GM19238 (cell line): ENCODE data around the gene TRIM67.
"Not testable (repeated sequence)": the region's sequence is repeated elsewhere in the genome, so short reads cannot be mapped to it uniquely, and the experiment has no call there.

Experiments
- DNase-seq: peaks from one replicate; pipeline ENCODE4 v3.0.0; 2011; ENCODE audit warnings: low spot score; ENCODE audit not compliant: insufficient read length

The TRIM67 gene

DNA sequence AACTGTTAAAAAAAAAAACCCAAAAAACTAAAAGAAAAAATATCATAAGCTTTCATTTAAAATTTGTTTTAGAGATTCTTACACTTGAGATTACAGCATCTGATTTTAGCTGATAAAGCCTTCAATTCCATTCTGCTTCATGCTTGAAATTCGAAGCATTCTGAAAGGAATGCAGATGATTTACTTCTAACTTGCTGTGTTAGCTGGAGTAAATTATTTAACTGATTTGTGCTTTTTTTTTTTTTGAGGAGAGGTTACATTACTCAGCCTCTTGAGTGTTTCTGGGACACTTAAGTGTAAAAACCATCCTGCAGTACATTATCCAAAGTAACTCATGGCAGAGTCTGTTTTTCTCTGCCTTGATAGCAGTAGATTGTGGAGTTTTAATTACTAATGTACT is 4.5 kb upstream of the TRIM67 start:
- DNase-seq, result no peak

DNA sequence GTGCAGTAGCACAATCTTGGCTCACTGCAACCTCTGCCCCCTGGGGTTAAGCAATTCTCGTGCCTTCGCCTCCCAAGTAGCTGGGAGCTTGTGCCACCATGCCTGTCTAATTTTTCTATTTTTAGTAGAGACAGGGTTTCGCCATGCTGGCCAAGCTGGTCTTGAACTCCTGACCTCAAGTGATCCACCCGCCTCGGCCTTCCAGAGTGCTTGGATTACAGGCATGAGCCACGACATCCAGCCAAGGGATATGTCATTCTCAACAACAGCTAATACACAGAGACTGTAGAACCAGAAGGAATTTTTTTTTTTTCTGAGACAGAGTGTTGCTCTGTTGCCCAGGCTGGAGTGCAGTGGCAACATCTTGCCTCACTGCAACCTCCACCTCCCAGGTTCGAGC is 3.7 kb upstream of the TRIM67 start:
- DNase-seq, result not testable (repeated sequence)

DNA sequence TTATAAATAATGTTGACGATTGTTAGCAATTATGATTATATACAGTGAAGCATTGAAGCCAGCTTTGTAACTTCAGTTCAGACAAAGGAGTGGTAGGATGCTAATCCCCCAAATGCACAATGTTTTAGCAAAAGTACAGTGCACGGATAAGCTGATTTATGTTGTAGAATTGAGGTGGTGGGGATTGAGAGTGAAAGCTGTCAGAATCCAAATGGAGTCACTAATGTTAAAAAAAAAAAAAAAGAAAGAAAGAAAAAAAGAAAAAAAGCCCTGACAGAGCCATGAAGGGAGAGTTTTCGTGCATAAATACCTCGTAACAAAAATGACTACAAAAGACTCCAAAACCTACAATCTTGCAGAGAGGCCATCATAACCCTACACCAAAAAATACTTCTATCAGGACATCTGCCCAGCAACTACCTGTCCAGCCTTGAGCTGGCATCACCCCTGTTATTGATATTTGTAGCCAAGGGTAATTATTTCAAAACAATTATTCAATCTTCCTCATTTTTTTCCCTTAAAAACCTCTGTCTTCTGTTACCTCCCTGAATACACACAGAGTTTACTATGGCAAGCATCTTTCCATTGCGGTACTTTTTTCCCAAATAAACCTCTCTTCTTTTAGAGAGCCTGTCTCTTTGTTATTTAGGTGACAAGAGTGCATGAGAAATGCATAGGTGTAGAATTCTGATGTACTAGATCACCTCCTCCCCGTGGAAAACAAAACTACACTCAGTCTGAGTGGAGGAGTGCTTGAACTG is 2.5 kb upstream of the TRIM67 start:
- no peak for DNase-seq

DNA sequence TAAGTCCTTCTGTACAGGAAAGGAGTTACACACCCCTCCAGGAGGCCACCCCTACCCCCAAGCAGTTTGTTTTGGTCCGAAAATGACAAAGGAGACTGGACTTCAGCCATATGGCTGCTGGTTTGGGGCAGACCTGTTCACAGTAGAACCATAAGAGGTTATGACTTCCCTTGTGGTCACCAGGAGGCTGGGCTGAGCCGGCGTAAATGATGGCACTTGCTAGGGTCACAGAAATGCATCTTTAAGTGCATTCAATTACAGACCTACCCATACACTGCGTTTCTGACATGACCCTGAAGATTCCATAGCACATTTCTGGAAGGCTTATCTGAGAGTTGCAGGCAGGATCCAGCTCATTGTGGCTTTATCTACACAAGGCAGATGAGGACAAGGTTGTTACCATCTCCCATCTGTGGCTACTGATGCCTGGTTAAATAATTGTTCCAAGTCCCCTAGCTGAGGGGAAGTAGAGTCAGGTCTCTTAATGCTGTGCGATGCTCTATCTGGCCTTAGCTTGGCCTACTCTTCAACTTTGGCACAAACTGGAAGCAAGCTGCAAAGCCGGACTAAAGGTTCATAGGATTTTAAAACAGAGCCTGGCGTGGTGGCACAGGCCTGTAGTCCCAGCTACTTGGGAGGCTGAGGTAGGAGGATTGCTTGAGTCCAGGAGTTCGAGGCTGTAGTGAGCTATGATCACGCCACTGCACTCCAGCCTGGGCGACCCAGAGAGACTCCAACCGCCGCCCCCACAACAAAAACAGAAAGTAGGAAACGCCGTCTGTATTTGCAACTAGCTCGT is 1.7 kb upstream of the TRIM67 start:
- DNase-seq, result no peak

DNA sequence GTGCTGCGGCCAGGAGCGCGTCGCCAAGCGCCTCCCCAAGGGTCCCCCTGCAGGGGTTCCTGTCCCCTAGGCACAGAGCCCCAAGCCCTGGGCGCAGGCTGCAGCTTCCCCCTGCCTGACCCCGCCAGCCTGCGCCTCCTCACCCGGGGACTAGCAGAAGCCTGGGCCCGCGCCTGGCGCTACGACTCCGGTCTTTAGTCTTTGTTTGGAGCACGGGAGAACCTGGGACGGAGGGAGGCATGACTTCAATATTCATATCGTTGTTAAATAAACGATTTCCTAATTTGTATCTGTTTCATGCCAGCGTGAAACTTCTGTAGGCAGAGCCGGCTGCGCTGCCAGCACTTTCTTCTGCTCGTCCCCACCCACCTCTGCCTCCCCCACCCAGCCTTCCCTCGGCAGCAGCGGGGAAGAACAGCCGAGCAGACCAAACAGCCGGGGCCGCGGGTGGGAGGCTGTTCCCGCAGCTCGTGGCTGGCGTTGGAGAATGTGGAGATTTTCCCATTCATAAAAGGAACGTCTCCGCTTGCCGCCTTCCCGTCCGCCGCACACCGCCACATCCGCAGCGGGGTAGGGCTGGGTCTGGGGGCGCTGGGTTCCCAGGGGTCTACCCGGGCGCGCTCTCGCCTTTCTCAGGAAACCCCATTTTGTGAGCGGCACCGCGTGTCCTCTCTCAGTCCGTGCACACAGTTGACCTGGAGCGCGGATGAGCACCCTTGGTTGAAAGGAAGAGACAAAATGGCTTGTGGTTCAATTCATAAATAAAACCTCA is 777 bp upstream of the TRIM67 start:
- DNase-seq, result no peak

DNA sequence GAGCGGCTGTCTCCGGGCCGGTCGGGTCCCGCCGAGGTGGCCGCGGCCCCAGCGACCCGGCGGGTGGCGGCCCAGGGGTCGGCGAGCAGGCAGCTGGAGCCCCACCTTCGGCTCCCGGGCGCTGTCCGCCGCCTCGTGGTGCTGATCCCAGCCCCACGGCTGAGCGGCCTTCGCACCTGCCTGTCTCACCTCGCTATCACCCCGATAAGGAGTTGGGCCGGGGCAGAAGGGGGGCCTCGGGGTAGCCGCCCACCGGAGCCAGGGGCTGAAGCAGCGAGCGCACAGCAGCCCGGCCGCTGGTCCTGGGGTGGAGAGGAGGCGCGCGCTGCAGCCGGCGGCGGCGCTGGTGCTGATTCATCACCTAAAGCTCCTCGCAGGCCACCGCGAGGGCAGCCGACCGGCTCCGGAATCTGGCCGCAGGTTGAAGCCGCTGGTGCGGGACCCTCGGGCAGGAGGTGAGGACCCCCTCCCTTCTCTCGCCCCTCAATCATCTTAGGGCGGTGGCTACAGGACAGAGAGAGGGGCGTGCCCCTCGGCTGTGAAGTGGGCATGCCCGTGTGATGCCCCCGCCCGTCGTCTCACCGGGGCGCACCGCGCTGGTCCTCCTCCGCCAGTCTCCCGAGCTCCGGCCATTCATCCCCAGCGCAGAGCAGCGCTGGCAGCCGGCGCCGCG is 575 bp downstream of the TRIM67 start:
- no peak for DNase-seq

DNA sequence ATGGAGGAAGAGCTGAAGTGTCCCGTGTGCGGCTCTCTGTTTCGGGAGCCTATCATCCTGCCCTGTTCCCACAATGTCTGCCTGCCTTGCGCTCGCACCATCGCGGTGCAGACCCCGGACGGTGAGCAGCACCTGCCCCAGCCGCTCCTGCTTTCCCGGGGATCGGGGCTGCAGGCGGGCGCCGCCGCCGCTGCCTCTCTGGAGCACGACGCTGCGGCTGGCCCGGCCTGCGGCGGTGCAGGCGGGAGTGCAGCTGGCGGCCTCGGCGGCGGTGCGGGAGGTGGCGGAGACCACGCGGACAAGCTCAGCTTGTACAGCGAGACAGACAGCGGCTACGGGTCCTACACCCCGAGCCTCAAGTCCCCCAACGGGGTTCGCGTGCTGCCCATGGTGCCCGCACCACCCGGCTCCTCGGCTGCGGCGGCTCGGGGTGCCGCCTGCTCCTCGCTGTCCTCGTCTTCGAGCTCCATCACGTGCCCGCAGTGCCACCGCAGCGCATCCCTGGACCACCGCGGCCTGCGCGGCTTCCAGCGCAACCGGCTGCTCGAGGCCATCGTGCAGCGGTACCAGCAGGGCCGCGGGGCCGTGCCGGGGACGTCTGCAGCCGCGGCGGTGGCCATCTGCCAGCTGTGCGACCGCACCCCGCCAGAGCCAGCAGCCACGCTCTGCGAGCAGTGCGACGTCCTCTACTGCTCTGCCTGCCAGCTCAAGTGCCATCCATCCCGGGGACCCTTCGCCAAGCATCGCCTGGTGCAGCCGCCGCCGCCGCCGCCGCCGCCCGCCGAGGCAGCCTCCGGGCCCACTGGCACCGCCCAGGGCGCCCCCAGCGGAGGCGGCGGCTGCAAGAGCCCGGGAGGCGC is 1.3 kb downstream of the TRIM67 start:
- no peak for DNase-seq

DNA sequence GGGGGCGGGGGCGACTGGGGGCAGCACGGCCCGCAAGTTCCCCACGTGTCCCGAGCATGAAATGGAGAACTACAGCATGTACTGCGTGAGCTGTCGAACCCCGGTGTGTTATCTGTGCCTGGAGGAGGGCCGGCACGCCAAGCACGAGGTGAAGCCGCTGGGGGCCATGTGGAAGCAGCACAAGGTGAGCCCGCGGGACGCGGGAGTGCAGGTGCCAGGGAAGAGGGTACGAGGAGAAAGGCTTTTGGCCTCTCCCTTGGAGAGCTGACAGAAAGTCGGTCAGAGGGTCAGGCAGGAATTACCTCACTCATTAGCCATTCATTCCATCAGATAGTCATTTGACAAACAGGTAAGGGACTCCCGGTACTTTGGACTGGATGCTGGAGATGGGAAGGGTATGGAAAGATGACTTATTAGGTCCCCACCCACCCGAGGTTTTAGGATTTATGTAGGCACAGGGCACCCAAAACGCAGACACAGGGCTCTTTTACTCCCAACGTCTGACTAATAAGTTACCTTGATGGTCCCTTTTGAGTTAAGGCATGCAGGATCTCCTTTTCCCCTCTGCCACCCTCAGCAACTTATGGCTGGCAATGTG is 2.1 kb downstream of the TRIM67 start:
- DNase-seq, result no peak

DNA sequence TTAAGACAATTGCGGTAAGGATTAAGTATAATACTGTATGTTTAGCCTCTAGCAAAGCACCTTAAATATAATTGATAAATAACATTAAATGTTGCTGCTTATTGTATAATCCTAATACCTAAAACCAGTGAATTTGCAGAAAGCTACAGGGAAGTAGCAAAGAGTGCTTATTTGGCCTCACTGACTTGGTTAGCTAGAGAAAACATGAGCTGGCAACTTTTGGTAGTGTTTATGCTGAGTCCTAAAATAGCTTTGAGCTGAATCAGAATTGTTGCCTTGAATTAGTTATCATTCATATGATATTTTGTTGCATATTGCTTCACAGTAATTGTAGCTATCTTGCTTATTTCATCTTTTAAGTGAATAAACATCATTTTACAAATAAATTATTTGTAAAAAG is 3.5 kb downstream of the TRIM67 start:
- DNase-seq, result no peak

DNA sequence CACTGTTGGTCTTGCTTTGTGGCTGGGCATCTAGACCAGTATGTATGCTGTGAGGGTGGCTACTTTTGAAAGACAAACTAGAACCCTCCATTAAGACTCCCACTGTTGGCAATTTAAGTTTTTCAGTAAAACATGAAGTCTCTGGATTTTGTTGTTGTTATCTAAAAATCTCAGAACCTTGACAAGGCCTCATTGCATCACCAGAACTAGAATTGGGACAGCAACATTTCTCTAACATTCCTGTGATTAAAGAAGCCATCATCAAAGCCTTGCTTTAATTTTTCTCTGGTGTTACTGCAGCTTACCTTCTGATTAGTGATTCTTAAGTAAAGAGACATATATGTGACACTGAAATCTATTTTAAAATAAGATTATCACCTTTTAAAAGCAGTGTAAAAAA is 4.5 kb downstream of the TRIM67 start:
- no peak for DNase-seq

DNA sequence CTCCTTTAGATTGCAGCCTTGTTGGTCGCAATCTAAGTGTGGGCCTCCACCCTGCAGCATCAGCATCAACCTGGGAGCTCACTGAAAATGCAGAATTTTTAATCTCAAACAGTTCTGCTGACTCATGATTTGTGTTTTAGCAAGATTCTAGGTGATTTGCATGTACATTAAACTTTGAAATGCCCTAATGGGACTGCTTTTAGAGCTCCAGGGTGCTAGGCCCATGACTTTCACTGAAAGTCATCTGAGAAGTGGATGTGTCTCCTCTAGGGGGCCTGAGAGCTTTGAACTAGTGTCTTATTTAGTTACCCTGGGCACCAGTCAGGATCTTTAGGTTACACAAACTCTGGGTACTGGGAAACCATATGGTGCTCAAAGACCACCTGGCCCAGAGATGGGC is 9.0 kb downstream of the TRIM67 start:
- DNase-seq, result no peak

DNA sequence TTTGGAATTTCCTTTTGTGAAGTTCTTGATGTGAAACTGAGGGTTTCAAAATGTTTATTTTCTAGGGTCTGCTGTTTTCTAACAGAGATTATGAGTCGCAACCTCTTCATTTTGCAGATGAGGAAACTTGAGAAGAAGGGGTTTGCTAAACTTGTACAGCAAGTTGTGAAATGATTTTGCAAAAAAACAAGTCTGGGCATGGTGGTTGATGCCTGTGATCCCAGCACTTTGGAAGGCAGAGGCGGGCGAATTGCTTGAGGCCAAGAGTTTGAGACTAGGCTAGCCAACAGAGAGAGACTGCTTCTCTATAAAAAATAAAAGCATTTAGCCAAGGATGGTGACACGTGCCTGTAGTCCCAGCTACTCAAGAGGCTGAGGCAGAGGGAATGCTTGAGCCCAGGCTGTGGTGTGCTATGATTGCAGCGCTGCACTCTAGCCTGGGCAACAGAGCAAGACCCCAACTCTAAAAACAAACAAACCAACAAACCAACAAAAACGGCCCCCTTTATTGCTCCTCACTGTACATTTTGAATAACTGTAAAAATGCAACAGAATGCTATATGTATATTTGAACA is 9.9 kb downstream of the TRIM67 start:
- DNase-seq, result no peak

DNA sequence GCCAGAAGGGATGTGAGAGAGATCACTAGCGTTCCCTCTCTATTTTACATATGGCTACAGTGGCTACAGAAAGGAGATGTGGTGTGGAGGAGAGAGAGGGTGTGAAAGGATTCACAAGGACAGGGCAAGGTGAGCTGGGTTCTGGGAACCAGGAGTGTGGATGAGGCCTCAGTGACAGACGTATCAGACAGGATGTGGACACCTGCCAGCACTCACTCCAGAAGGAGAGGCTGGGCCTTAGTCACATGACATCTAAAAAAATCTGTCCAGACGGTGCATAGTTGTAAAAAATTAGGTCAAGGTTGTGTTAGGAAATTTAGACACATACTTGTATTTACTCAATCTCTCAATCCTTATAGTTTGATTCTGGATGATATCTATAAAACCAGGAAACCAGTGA is 10.6 kb downstream of the TRIM67 start:
- DNase-seq, result no peak

DNA sequence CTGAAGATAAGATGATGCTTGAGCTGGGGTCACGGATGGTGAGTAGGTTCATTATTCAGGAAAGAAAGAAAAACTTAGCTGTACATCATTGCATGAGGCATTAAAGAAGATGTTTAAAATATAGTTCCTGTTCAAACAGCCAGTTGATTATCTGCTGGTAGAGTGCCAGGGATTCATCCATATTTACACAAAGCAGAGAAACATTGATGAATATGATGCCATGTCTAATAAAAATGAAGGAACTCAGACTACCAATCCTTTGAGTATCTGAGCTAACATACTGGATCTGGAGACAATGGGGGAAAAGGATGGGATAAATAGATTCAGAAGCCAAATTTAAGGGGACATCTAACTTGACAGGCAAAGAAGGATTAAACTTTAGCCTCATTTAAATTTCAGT is 14.6 kb downstream of the TRIM67 start:
- no peak for DNase-seq

DNA sequence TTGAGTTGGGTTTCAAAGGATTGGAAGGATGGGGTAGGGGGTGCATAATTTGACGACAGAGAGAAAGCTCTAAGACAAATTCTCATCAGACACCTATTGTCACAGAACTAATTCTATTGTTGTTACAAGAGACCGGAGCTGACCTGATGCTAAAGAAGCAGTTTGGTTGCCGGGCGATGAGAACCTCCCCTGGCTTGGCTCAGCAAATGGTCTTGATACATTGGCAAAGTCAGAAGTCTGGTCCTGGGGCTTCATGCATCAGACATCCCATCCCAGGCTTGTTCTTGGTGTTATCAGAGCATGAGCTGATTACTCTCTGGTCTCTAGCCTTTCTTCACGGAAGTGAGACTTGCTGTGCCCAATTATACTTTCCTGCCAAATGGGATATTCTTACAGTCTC is 15.4 kb downstream of the TRIM67 start:
- DNase-seq, result no peak

DNA sequence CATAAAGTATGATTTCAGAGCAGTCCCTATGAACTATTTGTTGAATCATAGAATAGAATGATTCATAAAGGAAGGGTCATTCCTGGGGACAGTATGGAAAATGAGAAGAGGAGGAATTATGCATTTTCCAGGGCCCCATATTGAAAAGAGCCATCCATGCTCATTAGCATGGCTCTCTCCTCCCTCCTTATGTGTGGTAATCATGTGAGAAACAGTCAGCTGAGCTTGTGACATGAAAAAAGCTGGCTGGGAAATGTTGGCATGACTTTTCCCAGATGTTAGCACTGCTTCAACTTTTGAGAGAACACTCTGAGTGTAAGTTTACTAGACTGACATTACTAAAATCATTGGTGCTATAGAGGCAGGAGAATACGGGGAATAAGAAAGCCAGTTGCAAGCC is 16.1 kb downstream of the TRIM67 start:
- no peak for DNase-seq

DNA sequence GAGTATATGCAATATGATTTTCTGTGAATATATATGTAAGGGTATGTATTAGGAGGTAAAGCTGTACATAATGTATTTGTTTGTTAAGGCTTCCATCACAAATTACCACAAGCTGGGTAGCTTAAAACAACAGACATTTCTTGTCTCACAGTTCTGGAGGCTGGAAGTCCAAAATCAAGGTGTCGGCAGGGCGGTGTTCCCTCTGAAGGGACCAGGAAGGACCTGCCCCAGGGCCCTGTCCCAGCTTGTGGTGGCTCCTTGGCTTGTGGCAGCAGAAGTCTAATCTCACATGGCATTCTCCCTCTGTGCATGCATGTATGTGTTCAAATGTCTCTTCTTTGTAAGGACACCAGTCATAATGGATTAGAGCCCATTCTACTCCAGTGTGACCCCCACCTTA is 17.1 kb downstream of the TRIM67 start:
- DNase-seq, result no peak

DNA sequence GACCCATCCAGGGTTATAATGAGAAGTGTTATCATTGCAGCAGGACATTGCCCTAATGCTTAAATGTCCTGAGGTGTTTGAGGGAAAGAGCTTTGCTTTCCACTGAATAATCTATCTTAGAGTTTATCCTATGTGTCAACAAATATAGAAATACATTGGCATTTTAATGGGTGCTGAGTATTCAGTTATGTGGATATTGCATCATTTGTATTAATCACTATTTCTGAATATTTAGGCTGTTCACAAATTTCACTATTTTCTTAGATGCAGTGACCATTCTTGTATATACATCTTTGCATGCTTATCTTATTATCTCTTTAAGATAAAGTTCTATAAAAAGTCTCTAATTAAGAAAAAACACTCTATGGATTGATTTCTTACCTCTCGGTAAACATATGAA is 18.2 kb downstream of the TRIM67 start:
- DNase-seq, result no peak

DNA sequence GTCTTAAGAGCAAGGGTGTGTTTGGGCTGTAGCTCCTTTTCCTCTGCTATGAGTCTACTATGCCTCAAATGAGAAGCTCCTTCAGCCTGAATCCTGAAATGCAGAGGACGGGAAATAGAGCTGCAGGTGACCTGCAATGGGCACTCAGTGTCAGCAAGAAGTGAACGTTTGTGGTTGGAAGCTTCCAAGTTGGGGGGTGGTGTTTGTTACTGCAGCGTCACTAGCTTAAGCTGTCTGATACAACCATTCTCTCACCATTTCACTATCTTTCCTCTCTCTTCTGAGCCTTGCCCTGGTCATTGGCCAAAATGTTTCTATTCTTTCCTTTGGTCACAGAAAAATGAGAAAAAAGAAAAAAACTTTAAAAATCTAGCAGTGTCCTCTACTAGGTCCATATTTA is 19.4 kb downstream of the TRIM67 start:
- no peak for DNase-seq

DNA sequence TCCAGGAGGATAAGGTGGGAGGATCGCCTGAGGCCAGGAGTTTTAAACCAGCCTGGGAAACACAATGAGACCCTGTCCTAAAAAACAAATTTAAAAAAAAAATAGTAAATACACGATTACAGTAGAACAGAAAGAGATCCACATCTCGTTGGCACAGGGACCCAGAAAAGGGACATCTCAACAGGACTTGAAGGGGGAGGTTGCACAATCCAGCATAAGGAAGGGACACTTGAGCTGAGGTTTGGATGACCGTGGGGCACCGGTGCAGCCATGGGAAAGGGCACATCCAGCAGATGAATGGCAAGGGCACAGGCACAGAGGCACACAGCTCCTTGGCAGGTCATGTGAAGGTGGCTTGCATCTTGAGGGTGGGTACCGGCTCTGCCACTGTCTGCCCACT is 20.5 kb downstream of the TRIM67 start:
- no peak for DNase-seq
